H1 (cell line): Measurements from ENCODE around the gene TRIM75. TPM values are rescaled to one million over a fixed set of nuclear protein-coding genes. Genes with fewer than 3 reads are reported as not detected.

Experiments used
- CTCF ChIA-PET: fragments of 300-600 bp; sonication (Branson Sonifier 250); formaldehyde crosslinking; loops from one replicate; lab custom pipeline; 2021; ENCODE audit not compliant: partially characterized antibody; lab: Charles Lee
- POLR2A ChIA-PET: fragments of 300-600 bp; sonication (Branson Sonifier 250); formaldehyde crosslinking; loops from one replicate; lab custom pipeline; 2021; ENCODE audit warnings: inconsistent platforms; ENCODE audit not compliant: partially characterized antibody; lab: Charles Lee
- DNase-seq, 2 experiments: peaks; one replicate each; pipeline versions ENCODE4 v3.0.0 to v3.0.0-alpha.2; 2010 to 2022; ENCODE audit warnings: low spot score in 2 of 2, low read depth in 1 of 2, mixed read lengths in 1 of 2
- FAIRE-seq: peaks from 2 replicates; lab custom pipeline; 2011; peaks lifted over from hg19 to GRCh38; lab: Jason Lieb, UNC
- H2AFZ ChIP-seq: 2 replicates; pipeline ENCODE4 v1.8.1; 2012; ENCODE audit warnings: low read length, inconsistent platforms
- H2AK5ac ChIP-seq: 2 replicates; pipeline ENCODE4 v1.6.1; 2013; ENCODE audit warnings: low read depth, low read length
- H2BK120ac ChIP-seq: replicated peaks from 2 replicates; pipeline ENCODE3; 2013; ENCODE audit warnings: low read depth, low read length, inconsistent platforms
- H2BK12ac ChIP-seq: 2 replicates; pipeline ENCODE4 v1.6.1; 2013; ENCODE audit warnings: low read depth, low read length
- H2BK15ac ChIP-seq: 2 replicates; pipeline ENCODE4 v1.6.1; 2013; ENCODE audit warnings: low read length
- H2BK20ac ChIP-seq: 2 replicates; pipeline ENCODE4 v1.6.1; 2013; ENCODE audit warnings: low read length
- H2BK5ac ChIP-seq: 2 replicates; pipeline ENCODE4 v1.6.1; 2013; ENCODE audit warnings: low read depth, low read length
- H3K14ac ChIP-seq: 2 replicates; pipeline ENCODE4 v1.6.1; 2013; ENCODE audit warnings: inconsistent platforms; ENCODE audit not compliant: insufficient read length
- H3K18ac ChIP-seq: 2 replicates; pipeline ENCODE4 v1.6.1; 2013; ENCODE audit warnings: low read length; ENCODE audit errors: extremely low read depth
- H3K23ac ChIP-seq: 2 replicates; pipeline ENCODE4 v1.6.1; 2013; ENCODE audit warnings: inconsistent platforms; ENCODE audit not compliant: insufficient read length
- H3K23me2 ChIP-seq: 2 replicates; pipeline ENCODE4 v1.6.1; 2013; ENCODE audit warnings: low read depth, low read length
- H3K27ac ChIP-seq: 2 replicates; pipeline ENCODE4 v1.6.1; 2011; ENCODE audit warnings: low read depth, low read length, inconsistent platforms
- H3K27me3 ChIP-seq, 4 experiments: replicated peaks in 1 of 4; 1 replicate in 1 of 4; 2 replicates in 3 of 4; pipeline versions ENCODE4 v1.6.1 to v1.8.1; 2011 to 2013; ENCODE audit warnings: low read length in 3 of 4, mild to moderate bottlenecking in 3 of 4, inconsistent platforms in 2 of 4, mixed read lengths in 2 of 4, moderate library complexity in 1 of 4; ENCODE audit not compliant: control insufficient read depth in 3 of 4, insufficient read depth in 3 of 4; ENCODE audit errors: extremely low read depth in 1 of 4
- H3K36me3 ChIP-seq, 4 experiments: 2 replicates each; pipeline versions ENCODE4 v1.6.1 to v1.8.1; 2011 to 2013; ENCODE audit warnings: mild to moderate bottlenecking in 4 of 4, low read length in 3 of 4, moderate library complexity in 2 of 4, control low read depth in 1 of 4, inconsistent platforms in 1 of 4; ENCODE audit not compliant: insufficient read depth in 4 of 4, control insufficient read depth in 2 of 4
- H3K4ac ChIP-seq: replicated peaks from 2 replicates; pipeline ENCODE3; 2013; ENCODE audit warnings: low read length, low read depth, mixed read lengths, inconsistent platforms; ENCODE audit not compliant: insufficient read length
- H3K4me1 ChIP-seq, 4 experiments: replicated peaks in 1 of 4; 1 replicate in 1 of 4; 2 replicates in 3 of 4; pipeline versions ENCODE4 v1.6.1 to v1.8.1; 2011 to 2013; ENCODE audit warnings: low read length in 3 of 4, inconsistent platforms in 2 of 4, mixed read lengths in 1 of 4; ENCODE audit not compliant: insufficient read depth in 4 of 4, control insufficient read depth in 3 of 4
- H3K4me2 ChIP-seq, 2 experiments: 2 replicates each; pipeline versions ENCODE4 v1.6.1 to v1.8.1; 2011 to 2013; ENCODE audit warnings: low read depth in 2 of 2, low read length in 2 of 2, control low read depth in 1 of 2, inconsistent platforms in 1 of 2, mild to moderate bottlenecking in 1 of 2; ENCODE audit not compliant: insufficient read depth in 1 of 2
- H3K4me3 ChIP-seq, 4 experiments: fragments of 200-600, 300-600 bp in 1 of 4; sonication (generic), shearing (Covaris generic), sonication (Bioruptor Twin) in 1 of 4; 2 replicates each; pipeline versions ENCODE4 v1.5.1 to v1.8.1; 2011 to 2016; ENCODE audit warnings: low read length in 4 of 4, low read depth in 3 of 4, control low read depth in 2 of 4, inconsistent platforms in 2 of 4, mild to moderate bottlenecking in 2 of 4, mixed read lengths in 1 of 4, moderate library complexity in 1 of 4; ENCODE audit not compliant: insufficient read depth in 2 of 4; ENCODE audit errors: extremely low read depth in 1 of 4
- H3K56ac ChIP-seq: replicated peaks from 2 replicates; pipeline ENCODE3; 2013; ENCODE audit warnings: low read depth, mild to moderate bottlenecking, mixed read lengths, low read length, inconsistent platforms; ENCODE audit not compliant: insufficient read length
- H3K79me1 ChIP-seq: 2 replicates; pipeline ENCODE4 v1.6.1; 2013; ENCODE audit warnings: low read depth, low read length, control low read depth
- H3K79me2 ChIP-seq, 2 experiments: 2 replicates each; pipeline versions ENCODE4 v1.6.1 to v1.8.1; 2012 to 2013; ENCODE audit warnings: low read length in 2 of 2, mild to moderate bottlenecking in 2 of 2, inconsistent platforms in 1 of 2; ENCODE audit not compliant: insufficient read depth in 2 of 2, control insufficient read depth in 1 of 2
- H3K9ac ChIP-seq, 4 experiments: replicated peaks in 1 of 4; 1 replicate in 1 of 4; 2 replicates in 3 of 4; pipeline versions ENCODE4 v1.6.1 to v1.8.1; 2011 to 2013; ENCODE audit warnings: low read depth in 3 of 4, low read length in 3 of 4, control low read depth in 2 of 4, mild to moderate bottlenecking in 2 of 4, moderate library complexity in 2 of 4, inconsistent platforms in 1 of 4; ENCODE audit errors: extremely low read depth in 1 of 4
- H3K9me3 ChIP-seq, 2 experiments: 2 replicates each; pipeline versions ENCODE4 v1.6.1 to v1.8.1; 2012 to 2013; ENCODE audit warnings: mild to moderate bottlenecking in 2 of 2, moderate library complexity in 2 of 2, control low read depth in 1 of 2, inconsistent platforms in 1 of 2, low read depth in 1 of 2, low read length in 1 of 2, mixed read lengths in 1 of 2; ENCODE audit not compliant: insufficient read depth in 2 of 2
- H4K20me1 ChIP-seq, 2 experiments: replicated peaks in 1 of 2; 2 replicates each; pipeline versions ENCODE3 to v1.8.1; 2011 to 2013; ENCODE audit warnings: inconsistent platforms in 2 of 2, low read length in 2 of 2, mild to moderate bottlenecking in 1 of 2; ENCODE audit not compliant: insufficient read depth in 2 of 2, control insufficient read depth in 1 of 2
- H4K5ac ChIP-seq: 2 replicates; pipeline ENCODE4 v1.6.1; 2013; ENCODE audit warnings: low read length, low read depth, mixed read lengths, inconsistent platforms; ENCODE audit not compliant: insufficient read length
- H4K8ac ChIP-seq: 2 replicates; pipeline ENCODE4 v1.8.0; 2013; ENCODE audit warnings: mild to moderate bottlenecking, moderate library complexity, low read length, inconsistent platforms; ENCODE audit not compliant: insufficient read depth; ENCODE audit errors: extremely low read depth
- H4K91ac ChIP-seq: replicated peaks from 2 replicates; pipeline ENCODE3; 2013; ENCODE audit warnings: low read length, mixed read lengths, inconsistent platforms; ENCODE audit not compliant: insufficient read length
- BCL11A ChIP-seq, 2 experiments: IDR thresholded peaks; one replicate each; pipeline ENCODE4 v1.6.1; 2011; ENCODE audit warnings: low read depth in 2 of 2, low read length in 2 of 2, mild to moderate bottlenecking in 2 of 2
- CEBPB ChIP-seq: IDR thresholded peaks from 2 replicates; pipeline ENCODE4 v1.6.1; 2012; ENCODE audit warnings: low read depth, low read length
- CHD1 ChIP-seq: IDR thresholded peaks from 2 replicates; pipeline ENCODE4 v1.6.1; 2012; ENCODE audit warnings: low read depth, low read length, improper control_type of control experiment
- CTBP2 ChIP-seq: IDR thresholded peaks from 2 replicates; pipeline ENCODE4 v1.7.0; 2011; ENCODE audit warnings: borderline replicate concordance, mild to moderate bottlenecking, moderate library complexity, mixed read lengths, low read length; ENCODE audit not compliant: insufficient read depth, insufficient read length
- KDM1A ChIP-seq: fragments of 200-600, 300-600 bp; sonication (generic); IDR thresholded peaks from 2 replicates; pipeline ENCODE4 v1.7.1; 2016; ENCODE audit warnings: mild to moderate bottlenecking, low read length, borderline replicate concordance
- RBBP5 ChIP-seq: IDR thresholded peaks from 2 replicates; pipeline ENCODE4 v1.7.1; 2012; ENCODE audit warnings: low read depth, mild to moderate bottlenecking, inconsistent platforms, low read length, moderate library complexity, borderline replicate concordance
- WGBS, 2 experiments: shearing (Covaris generic) in 1 of 2; methylation state at CpG; one replicate each; pipeline versions ENCODE4 v1.1.6 to v1.1.7; 2013 to 2015; ENCODE audit warnings: low lambda C conversion rate in 2 of 2, mixed read lengths in 2 of 2, inconsistent platforms in 1 of 2, low coverage in 1 of 2, missing lambda C conversion rate in 1 of 2; ENCODE audit not compliant: insufficient replicate concordance in 2 of 2, insufficient coverage in 1 of 2, insufficient read length in 1 of 2; ENCODE audit errors: extremely low coverage in 1 of 2, missing lambda C conversion rate in 1 of 2; 5-methylcytosine and 5-hydroxymethylcytosine counted together
- polyA plus RNA-seq, 7 experiments: library from polyadenylated mRNA; depleted of rRNA in 3 of 7; stranded (reverse) in 5 of 7; unstranded in 2 of 7; fragments of >200 nt in 5 of 7; fragments of 200-250 nt in 2 of 7; gene quantifications; 1 replicate in 5 of 7; 2 replicates in 1 of 7; 4 replicates in 1 of 7; pipeline versions ENCODE4 v1.2.1 to v1.2.3, GENCODE V29; 2011 to 2013; ENCODE audit warnings: missing spikeins in 2 of 7, mixed read lengths in 2 of 7
- total RNA-seq: library from RNA; stranded (reverse); fragmentation: NEBNext Ultra II Directional; extraction: Animal tissue kit (Norgen Biotek cat#: 25700); gene quantifications from 2 replicates; pipeline ENCODE4 v1.2.1, GENCODE V29; 2021

The TRIM75 gene
- total and polyA plus RNA-seq, 2 of the 8 experiments (the other 6 are each of a cell fraction or from before 2014, with no cell fraction given) = not detected

- Histone ChIP-seq H2AFZ (no peak overlapping the region), H2BK5ac (no peak overlapping the region), H3K4me3 (no peak overlapping the region), H3K4me2 (no peak overlapping the region), H3K79me2 (no peaks in the 10 kb centered on the region), H3K18ac (no peak overlapping the region), H4K5ac (no peak overlapping the region), H3K27me3 (no peaks in the 10 kb centered on the region), H3K27ac (no peak overlapping the region), H2BK15ac (no peak overlapping the region), H3K9me3 (no peaks in the 10 kb centered on the region), H3K79me1 (no peaks in the 10 kb centered on the region), H3K36me3 (peaks cover 0 to 5% (median 2%) of the 10 kb centered on the region in 4 experiments; a peak in 3 of 8 replicates), H4K91ac (no peak overlapping the region), H2BK120ac (no peak overlapping the region), H3K9ac (no peak overlapping the region), H3K4ac (no peak overlapping the region), H2BK12ac (no peak overlapping the region), H3K23me2 (no peaks in the 10 kb centered on the region), H4K8ac (no peak overlapping the region), H3K56ac (no peak overlapping the region), H4K20me1 (no peaks in the 10 kb centered on the region), H3K4me1 (no peaks in the 10 kb centered on the region), H2AK5ac (no peak overlapping the region), H3K23ac (no peak overlapping the region), H3K14ac (no peak overlapping the region), H2BK20ac (no peak overlapping the region)
- no peak for TF ChIP-seq KDM1A
- no peak for TF ChIP-seq CHD1
- TF ChIP-seq CEBPB = no peak
- no peak for TF ChIP-seq CTBP2
- no peak for TF ChIP-seq BCL11A (IDR thresholded peaks at IDR 0.05; ENCODE audit: low read depth in 2 of 2, low read length in 2 of 2)
- no peak for TF ChIP-seq RBBP5
- WGBS, 2 experiments = 88% methylated on average over 3 of the region's 3 CpGs; no CpG with 5 or more reads in 1 of the 2 experiments
- POLR2A ChIA-PET = no interaction called here
- FAIRE-seq (no peak), DNase-seq (no peak)
- CTCF ChIA-PET = interaction anchor here (0.8 to 1.3 kb wide), 2 partner anchors 8 to 121 kb away, joined by 3 to 6 read pairs; no protein-coding TSS in a partner anchor
Observed at GRCh38 chr4:165094873-165095272, 41.2 kb downstream of the TRIM75 start.
